SHP77 treated with DMSO at 0.1 percent for 48 hours (cell line): ENCODE data around the gene CERS6.
"Not testable (repeated sequence)": the region's sequence is repeated elsewhere in the genome, so short reads cannot be mapped to it uniquely, and the experiment has no call there.

Experiments used
- DNase-seq: peaks from one replicate; lab custom pipeline; 2025; lab: John Stamatoyannopoulos, UW

CERS6 gene, protein sequence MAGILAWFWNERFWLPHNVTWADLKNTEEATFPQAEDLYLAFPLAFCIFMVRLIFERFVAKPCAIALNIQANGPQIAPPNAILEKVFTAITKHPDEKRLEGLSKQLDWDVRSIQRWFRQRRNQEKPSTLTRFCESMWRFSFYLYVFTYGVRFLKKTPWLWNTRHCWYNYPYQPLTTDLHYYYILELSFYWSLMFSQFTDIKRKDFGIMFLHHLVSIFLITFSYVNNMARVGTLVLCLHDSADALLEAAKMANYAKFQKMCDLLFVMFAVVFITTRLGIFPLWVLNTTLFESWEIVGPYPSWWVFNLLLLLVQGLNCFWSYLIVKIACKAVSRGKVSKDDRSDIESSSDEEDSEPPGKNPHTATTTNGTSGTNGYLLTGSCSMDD

DNA sequence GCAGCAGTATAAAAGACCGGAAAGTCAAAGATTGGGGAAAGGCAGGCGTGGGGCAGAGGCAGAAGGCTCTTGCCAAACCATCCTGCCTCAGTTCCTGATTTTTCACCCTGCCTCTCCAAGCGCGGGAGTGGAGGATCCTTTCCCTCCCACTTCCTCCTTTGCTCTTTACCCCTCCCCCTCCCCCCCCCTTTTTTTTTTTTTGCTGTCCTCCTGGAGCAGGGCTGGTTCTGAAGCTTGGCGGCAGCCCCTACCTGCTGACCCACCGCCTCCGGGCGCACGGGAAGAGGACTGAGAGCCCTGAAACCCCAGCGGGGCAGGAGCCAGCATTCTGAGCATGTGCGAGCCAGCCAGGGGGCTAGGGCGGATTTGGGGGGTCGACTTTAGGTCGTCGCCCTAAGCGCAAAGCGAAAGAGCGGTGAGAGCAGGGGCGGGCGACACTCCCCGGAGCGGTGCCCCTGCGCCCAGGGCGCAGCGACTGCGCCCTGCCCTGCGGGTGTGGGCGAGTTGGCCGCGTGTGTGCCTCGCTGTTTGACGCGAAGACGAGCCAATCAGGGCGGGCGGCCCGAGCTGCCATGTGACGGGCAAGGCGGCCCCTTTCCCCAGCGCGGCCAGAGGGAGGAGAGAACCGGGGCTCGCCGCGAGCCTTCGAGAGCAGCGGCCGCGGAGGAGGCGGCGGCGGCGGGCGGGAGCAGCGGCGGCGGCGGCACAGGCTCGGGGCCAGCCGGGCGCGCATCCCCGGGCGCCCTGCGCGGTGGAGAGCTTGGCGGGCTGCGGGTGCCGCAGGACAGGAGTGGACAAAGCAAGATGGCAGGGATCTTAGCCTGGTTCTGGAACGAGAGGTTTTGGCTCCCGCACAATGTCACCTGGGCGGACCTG lies at the start of gene CERS6:
Gene CERS6 (plus strand): TSS at position 628 of the 876 bp plus-strand sequence. CDS start 177 bp downstream, at position 805.
- DNase-seq, result no peak

DNA sequence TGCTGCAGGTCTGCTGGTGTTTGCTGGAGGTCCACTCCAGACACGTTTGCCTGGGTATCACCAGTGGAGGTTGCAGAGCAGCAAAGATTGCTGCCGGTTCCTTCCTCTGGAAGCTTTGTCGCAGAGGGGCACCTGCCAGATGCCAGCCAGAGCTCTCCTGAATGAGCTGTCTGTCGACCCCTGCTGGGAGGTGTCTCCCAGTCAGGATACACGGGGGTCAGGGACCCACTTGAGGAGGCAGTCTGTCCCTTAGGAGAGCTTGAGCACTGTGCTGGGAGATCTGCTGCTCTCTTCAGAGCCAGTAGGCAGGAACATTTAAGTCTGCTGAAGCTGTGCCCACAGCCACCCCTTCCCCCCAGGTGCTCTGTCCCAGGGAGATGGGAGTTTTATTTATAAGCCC lies 43.8 kb upstream of the CERS6 start:
- DNase-seq, result not testable (repeated sequence)

DNA sequence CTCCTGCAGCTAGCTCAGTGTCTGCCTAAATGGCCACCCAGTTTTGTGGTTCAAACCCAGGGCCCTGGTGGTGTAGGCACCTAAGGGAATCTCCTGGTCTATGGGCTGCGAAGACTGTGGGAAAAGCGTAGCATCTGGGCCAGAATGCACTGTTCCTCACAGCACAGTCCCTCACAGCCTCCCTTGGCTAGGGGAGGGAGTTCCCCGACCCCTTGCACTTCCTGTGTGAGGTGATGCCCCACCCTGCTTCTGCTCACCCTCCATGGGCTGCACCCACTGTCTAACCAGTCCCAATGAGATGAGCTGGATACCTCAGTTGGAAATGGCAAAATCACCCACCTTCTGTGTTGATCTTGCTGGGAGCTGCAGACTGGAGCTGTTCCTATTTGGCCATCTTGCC lies 43.0 kb upstream of the CERS6 start:
- not testable (repeated sequence) for DNase-seq

DNA sequence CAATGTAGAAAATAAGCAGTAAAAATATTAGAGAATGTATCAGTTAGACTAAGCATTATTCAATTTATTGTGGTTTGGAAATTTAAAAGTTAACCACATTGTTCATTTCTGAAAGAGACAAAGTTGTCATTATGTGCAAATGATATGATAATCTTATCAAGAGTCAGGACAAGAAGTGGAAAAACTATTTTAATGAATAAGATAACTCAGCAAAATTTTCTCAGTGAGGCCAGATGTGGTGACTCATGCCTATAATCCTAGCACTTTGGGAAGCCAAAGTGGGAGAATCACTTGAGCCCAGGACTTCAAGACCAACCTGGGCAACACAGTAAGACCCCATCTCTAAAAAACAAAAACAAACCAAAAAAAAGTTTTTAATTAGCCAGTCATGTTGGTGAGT lies 39.5 kb upstream of the CERS6 start:
- DNase-seq, result no peak

DNA sequence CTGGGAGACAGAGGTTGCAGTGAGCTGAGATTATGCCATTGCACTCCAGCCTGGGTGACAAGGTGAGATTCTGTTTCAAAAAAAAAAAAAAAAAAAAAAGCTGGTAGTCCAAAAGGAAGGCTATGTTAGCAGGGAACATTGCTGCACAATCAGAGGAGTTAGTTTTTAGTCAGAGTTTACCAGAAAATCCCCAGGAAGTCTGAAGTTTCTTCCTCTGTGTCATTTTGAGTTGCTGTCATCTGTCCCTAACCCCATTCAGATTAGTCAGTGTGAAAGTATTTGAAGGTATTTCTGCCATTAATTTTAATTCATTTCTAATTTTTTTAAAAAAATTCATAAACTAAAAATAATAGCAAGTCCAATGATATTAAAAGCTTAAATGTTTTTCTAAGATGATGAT lies 33.5 kb upstream of the CERS6 start:
- no peak for DNase-seq

DNA sequence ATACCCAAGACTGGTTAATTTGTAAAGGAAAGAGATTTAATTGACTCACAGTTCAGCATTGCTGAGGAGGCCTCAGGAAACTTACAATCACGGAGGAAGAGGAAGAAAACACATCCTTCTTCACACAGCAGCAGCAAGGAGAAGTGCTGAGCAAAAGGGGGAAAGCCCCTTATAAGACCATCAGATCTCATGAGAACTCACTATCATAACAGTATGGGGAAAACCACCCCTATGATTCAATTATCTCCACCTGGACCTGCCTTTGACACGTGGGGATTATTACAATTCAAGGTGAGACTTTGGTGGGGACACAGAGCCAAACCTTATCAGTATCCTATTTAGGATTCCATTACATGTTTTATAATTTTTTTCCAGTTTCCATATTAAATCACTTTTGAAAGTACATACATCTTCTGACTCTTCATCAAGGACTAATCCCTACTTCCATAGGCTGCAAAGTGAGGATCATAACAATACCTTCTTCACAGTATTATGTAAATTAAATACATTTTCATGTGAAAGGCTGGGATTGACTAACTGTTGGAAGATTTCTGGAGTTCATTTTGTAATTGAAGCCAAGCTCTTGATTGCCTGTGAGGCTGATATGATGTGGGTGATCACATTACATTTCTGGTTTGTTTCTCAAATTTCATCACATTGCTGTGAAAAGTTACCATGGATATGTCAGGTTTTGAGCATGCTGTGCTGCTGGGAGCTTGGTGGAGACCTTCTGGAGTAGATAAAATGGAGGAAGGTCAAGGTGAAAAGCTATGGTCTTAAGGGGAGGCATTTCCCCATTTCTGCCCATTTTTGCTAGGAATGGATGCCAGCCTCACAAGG lies 31.7 kb upstream of the CERS6 start:
- no peak for DNase-seq

DNA sequence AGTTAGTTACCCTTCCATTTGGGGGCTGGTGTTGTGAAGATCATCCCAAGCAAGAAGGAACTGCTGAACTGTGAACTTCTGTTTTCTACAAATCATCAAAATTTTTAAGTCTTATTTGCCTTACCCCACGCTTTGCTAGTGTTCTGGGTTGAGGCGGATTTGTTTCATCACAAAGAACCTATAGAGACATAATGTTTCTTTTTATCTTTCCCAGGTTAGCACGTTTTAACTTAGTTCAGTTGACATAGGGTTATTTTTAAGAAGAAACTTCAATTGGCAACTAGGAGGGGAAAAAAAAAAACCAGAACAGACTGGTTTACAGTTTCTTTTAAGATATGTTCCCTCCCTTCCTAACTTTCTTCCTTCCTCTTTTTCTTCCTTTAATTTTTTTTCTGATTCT lies 31.1 kb upstream of the CERS6 start:
- no peak for DNase-seq

DNA sequence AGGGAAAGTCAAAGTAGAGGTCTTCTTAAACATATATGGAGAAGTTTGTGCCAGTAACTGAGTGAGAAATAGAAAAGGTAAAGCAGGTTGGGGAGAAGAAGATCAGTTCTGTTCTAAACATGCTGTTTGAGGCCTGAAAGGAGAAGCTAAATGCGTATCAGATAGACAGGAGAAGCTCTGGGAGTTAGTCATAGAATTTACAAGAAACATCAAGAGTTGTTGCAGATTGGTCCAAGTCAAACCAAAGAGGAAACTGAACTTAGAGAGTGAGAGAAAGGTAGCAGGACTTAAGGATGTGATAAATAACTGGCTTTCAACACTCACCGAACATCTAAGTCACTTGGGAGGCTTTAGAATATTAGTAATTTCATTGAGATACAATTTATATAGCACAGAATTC lies 29.2 kb upstream of the CERS6 start:
- no peak for DNase-seq

DNA sequence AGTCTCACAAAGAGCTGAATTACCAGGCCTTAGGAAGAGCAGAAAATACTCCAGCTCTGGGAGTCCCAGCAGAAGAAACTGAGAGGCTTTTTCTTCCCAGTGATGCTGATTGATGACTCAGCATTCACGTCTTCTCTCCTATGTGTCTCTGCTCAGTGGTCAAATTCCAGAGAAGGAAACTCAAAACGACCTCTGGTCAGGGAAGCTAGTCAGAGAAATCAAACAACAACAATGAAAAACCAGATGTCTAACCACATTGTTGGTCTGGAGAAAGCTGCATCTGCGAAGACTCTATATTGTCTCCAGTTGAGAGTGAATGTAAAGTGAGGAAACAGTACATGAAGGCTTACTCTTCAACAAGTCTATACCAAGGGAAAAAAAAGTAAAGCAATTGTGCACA lies 28.6 kb upstream of the CERS6 start:
- DNase-seq, result no peak

DNA sequence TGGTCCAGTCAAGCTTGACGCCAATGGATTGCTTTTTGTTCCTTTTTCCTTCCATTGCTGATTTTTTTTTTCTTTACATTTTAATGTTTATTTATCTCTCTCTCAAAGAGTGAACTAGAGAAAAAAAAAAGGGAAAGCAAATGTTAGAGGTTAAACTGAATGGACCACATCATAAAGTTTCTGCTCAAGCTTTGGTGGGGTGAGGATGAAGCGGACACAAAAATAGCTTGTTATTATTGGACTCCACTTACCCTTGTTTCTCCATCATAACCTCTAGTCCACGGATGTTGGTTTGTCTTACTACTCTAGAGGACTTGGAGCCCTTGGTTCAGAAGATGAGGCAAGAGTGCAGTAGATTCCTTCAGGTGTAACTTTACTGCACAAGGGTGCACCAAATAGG lies 27.6 kb upstream of the CERS6 start:
- DNase-seq, result no peak

DNA sequence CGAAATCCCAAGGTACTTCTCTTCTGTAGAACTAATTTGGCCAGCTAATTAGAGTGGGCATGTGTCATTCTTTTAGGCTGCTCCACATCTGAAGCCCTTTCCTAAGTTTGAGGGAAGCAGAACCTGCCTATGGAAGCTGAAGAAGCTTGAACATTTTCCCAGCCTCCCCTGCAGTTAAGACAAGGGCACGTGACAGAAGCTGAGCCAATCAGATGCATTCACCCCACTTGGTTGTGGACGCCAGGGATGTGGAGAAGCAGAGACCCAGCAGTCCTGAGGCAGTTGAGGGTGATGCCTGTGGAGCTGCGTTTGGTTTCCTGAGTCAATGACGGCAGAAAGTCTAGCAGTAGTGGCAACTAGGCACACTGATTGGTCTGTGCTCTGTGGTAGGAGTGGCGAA lies 26.1 kb upstream of the CERS6 start:
- no peak for DNase-seq

DNA sequence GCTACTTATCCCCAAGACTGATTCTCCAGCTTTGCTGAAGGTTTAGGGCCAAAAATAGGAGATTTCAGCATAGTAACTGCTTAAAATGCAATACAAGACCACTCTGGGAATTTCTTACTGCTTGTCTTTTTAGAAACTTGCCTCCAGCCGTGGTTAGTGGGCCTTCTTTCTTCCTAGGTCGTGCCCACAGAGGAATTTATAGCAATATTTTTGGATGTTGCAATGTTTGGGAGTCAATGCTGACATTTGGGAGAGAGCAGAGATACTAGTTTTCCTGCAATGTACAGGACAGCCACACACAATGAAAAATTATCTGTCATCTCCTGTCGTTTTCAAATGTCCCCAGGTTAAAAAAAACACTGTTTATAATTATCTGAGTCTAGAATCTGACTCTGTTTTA lies 25.6 kb upstream of the CERS6 start:
- no peak for DNase-seq

DNA sequence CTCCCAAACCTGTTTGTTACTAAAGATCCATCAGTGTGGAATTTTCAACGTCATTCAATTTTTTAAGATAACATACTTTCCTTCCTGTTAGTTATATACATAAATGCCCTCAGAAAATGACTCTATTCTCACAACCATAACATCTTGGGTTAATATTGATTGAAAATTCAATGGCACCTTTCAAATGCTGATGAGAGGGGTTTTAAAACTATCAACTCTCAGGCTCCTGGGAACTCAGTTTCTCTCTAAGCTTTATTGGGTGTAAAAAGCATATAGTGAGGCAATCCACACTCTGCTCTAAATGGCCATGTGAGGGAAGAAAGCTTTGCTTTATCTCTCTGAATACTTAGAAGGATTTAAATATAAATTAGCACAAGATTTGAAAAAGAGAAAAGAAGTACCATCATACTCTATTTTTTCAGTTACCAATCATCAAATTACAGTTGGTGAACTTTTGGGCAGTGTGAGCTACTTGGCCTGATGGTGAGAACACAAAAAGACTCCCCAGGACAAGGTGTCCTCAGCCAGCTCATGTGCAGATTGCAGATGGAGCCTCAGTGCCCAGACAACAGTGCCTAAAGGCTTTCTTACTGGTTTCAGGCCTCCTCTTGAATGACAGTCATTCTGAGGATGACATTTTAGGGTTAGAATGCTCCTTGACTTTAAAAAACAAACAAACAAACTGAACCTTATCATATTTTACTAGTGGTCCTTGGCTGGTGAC lies 24.6 kb upstream of the CERS6 start:
- no peak for DNase-seq

DNA sequence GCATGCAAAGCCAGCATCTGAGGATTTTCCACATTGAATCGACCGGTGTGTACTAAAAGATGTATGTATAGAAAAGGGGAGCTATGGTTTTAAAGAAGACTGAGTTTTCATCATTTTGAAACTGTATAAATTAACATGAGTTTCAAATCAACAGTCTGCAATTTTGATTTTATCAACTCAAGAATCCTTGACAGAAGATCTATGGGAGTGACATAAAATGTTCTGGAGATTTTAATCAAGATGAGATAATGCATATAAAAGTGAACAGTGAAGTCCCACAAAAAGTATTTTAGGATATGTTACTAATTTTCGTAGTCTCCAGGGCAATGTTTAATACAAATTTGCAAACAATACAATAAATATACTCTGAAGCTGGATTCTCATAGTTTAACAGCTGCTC lies 24.0 kb upstream of the CERS6 start:
- DNase-seq, result no peak

DNA sequence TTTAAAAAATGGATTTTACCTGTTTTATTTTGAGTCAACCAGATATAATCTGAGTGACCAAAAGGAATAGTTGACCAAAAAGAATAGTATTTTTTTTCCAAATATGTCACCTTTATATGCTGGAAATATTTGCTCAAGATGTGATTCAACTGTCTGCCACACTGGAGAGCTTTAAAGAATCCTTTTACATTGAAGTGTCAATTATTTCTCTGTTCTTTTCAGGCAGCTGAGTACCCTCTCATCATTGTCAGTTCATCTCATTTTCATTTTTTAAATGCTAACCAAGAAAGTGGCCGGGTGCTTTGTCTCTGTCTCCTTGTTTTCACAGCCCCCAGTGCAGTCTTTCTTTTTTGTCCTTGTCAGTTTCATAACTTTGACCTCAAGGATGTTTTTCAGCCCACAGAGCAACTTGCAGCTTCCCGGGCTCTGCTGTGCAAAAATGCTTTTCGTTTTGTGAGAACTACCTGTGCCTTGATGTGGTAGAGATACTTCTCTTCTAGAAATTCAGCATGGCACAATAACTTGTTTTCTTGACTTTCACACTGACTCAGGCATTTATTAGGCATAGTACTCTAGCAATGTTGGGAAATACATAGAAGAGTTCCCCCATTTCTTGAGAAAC lies 23.4 kb upstream of the CERS6 start:
- no peak for DNase-seq

DNA sequence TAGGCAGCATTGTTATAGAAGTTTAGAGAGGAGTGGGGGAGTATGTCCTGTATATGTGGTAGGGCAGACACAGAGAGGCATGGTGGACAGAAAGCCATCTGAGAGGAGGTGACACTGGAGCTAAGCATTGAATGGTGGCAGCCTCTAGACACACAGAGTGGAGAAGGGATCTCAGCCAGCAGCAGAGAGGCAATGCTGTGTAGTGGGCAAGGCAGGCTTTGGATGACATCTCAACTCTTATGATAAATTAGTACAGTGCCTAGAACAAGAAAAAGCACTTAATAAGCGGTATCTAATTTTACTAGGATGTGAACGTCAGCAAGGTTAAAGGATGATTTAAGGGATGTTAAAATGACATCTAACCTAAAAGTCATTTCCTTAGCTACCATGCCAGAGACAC lies 22.5 kb upstream of the CERS6 start:
- DNase-seq, result no peak

DNA sequence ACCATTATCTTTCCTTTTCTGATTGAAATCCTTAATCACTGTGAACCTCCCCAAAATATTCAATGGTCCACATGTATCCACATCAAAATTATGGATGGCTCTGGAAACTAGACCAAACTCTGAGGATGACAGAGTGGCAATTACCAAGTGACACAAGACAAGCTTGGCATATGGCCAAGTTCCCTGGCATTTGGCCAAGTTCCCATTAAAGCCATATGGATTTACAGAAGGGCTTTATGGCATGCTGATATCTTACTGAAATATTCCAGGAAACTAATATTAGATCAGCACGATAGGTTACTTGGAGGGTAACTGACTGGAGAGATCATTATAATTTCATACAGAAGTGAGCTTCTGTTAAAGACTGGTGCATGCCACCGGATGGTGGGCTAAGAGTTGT lies 21.9 kb upstream of the CERS6 start:
- peak; percentile 33 for DNase-seq

DNA sequence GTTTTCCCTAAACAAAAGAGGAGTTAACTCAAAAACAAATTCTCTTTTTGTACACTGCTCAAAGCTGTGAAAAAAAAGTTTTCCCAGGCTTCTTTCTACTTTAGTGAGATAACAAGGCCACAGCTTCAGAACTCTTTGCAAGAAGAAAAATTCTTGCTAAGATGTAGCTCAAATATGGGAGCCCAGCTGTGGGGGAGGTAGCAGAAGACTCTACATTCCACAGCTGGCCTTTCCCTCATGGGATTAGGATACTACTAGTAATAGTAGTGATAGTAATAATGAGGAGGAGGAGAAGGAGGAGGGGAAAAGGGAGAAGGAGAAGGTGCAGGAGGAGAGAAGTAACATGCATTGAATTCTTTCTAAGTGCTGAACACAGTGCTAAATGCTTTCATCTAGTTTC lies 19.2 kb upstream of the CERS6 start:
- DNase-seq, result no peak

DNA sequence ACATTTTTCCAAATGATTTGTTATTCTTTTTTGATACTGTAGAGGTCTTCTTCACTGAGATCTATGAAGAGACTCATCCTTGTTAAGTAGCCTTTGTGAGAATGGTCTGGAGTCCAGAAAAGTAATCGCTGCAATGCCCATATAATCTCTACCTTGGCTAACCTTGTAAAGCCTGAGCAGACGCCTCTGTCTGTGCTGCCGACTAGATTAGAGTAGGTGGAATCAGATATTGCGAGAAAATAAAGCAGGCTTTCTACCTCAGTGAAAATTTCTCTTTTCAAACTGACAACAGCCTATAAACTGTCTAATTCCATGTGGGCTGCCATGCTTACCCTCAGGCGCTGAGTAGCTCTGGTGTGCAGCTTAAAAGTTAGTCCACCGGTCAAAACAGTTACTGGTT lies 17.5 kb upstream of the CERS6 start:
- DNase-seq, result no peak

DNA sequence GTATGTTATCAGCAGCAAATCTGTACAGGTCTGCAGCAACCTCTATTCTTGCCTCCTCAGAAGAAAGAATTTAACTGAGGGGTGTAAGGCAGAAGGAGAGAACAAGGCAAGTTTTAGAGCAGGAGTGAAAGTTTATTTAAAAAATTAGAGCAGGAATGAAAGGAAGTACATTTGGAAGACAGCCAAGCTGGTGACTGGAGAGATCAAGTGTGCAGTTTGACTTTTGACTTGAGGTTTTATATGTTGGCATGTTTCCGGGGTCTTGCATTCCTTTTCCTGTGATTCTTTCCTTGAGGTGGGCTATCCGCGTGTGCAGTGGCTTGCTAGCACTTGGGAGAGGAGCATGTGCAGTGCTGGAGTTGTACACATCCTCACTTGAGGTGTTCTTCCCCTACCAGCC lies 16.5 kb upstream of the CERS6 start:
- no peak for DNase-seq

DNA sequence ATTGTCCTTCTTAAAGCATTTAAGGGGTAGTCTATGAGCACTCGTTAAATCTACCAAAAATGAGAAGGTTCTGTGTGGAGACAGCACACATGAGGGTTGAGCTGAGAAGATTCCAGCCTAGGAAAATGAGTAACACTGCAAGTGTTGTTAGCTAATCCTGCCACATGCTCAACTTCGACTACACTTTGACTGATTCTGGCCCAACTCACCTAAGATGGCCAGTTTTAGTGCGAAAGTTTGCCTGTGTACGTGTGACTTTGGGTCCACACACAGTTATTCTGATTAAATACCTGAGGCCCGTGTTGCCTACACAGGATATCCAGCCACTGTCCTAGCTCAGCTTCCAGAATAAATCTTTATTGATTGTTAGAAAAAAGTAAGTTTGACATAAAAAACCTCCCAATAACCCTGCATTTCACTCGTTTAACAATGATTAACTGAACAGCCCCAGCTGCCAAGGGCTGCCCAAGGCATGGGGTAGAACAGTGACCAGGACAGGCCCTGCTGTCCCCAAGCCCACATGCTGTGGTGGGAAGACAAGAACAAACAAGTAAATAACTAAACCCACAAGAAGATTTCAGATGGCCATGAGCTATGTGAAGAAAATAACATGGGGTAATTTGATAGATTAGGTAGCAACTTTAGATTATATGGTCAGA lies 14.7 kb upstream of the CERS6 start:
- DNase-seq, result no peak
